H1 (cell line): ENCODE data around the gene NRXN3. TPM values are rescaled to one million over a fixed set of nuclear protein-coding genes. Genes with fewer than 3 reads are reported as not detected.

Source experiments
- CTCF ChIA-PET: fragments of 300-600 bp; sonication (Branson Sonifier 250); formaldehyde crosslinking; loops from one replicate; lab custom pipeline; 2021; ENCODE audit not compliant: partially characterized antibody; lab: Charles Lee
- POLR2A ChIA-PET: fragments of 300-600 bp; sonication (Branson Sonifier 250); formaldehyde crosslinking; loops from one replicate; lab custom pipeline; 2021; ENCODE audit warnings: inconsistent platforms; ENCODE audit not compliant: partially characterized antibody; lab: Charles Lee
- DNase-seq, 2 experiments: peaks; one replicate each; pipeline versions ENCODE4 v3.0.0 to v3.0.0-alpha.2; 2010 to 2022; ENCODE audit warnings: low spot score in 2 of 2, low read depth in 1 of 2, mixed read lengths in 1 of 2
- FAIRE-seq: peaks from 2 replicates; lab custom pipeline; 2011; peaks lifted over from hg19 to GRCh38; lab: Jason Lieb, UNC
- H2AFZ ChIP-seq: 2 replicates; pipeline ENCODE4 v1.8.1; 2012; ENCODE audit warnings: low read length, inconsistent platforms
- H2AK5ac ChIP-seq: 2 replicates; pipeline ENCODE4 v1.6.1; 2013; ENCODE audit warnings: low read depth, low read length
- H2BK120ac ChIP-seq: replicated peaks from 2 replicates; pipeline ENCODE3; 2013; ENCODE audit warnings: low read depth, low read length, inconsistent platforms
- H2BK12ac ChIP-seq: 2 replicates; pipeline ENCODE4 v1.6.1; 2013; ENCODE audit warnings: low read depth, low read length
- H2BK15ac ChIP-seq: 2 replicates; pipeline ENCODE4 v1.6.1; 2013; ENCODE audit warnings: low read length
- H2BK20ac ChIP-seq: 2 replicates; pipeline ENCODE4 v1.6.1; 2013; ENCODE audit warnings: low read length
- H2BK5ac ChIP-seq: 2 replicates; pipeline ENCODE4 v1.6.1; 2013; ENCODE audit warnings: low read depth, low read length
- H3K14ac ChIP-seq: 2 replicates; pipeline ENCODE4 v1.6.1; 2013; ENCODE audit warnings: inconsistent platforms; ENCODE audit not compliant: insufficient read length
- H3K18ac ChIP-seq: 2 replicates; pipeline ENCODE4 v1.6.1; 2013; ENCODE audit warnings: low read length; ENCODE audit errors: extremely low read depth
- H3K23ac ChIP-seq: 2 replicates; pipeline ENCODE4 v1.6.1; 2013; ENCODE audit warnings: inconsistent platforms; ENCODE audit not compliant: insufficient read length
- H3K23me2 ChIP-seq: 2 replicates; pipeline ENCODE4 v1.6.1; 2013; ENCODE audit warnings: low read depth, low read length
- H3K27ac ChIP-seq: 2 replicates; pipeline ENCODE4 v1.6.1; 2011; ENCODE audit warnings: low read depth, low read length, inconsistent platforms
- H3K27me3 ChIP-seq, 4 experiments: replicated peaks in 1 of 4; 1 replicate in 1 of 4; 2 replicates in 3 of 4; pipeline versions ENCODE4 v1.6.1 to v1.8.1; 2011 to 2013; ENCODE audit warnings: low read length in 3 of 4, mild to moderate bottlenecking in 3 of 4, inconsistent platforms in 2 of 4, mixed read lengths in 2 of 4, moderate library complexity in 1 of 4; ENCODE audit not compliant: control insufficient read depth in 3 of 4, insufficient read depth in 3 of 4; ENCODE audit errors: extremely low read depth in 1 of 4
- H3K36me3 ChIP-seq, 4 experiments: 2 replicates each; pipeline versions ENCODE4 v1.6.1 to v1.8.1; 2011 to 2013; ENCODE audit warnings: mild to moderate bottlenecking in 4 of 4, low read length in 3 of 4, moderate library complexity in 2 of 4, control low read depth in 1 of 4, inconsistent platforms in 1 of 4; ENCODE audit not compliant: insufficient read depth in 4 of 4, control insufficient read depth in 2 of 4
- H3K4ac ChIP-seq: replicated peaks from 2 replicates; pipeline ENCODE3; 2013; ENCODE audit warnings: low read length, low read depth, mixed read lengths, inconsistent platforms; ENCODE audit not compliant: insufficient read length
- H3K4me1 ChIP-seq, 4 experiments: replicated peaks in 1 of 4; 1 replicate in 1 of 4; 2 replicates in 3 of 4; pipeline versions ENCODE4 v1.6.1 to v1.8.1; 2011 to 2013; ENCODE audit warnings: low read length in 3 of 4, inconsistent platforms in 2 of 4, mixed read lengths in 1 of 4; ENCODE audit not compliant: insufficient read depth in 4 of 4, control insufficient read depth in 3 of 4
- H3K4me2 ChIP-seq, 2 experiments: 2 replicates each; pipeline versions ENCODE4 v1.6.1 to v1.8.1; 2011 to 2013; ENCODE audit warnings: low read depth in 2 of 2, low read length in 2 of 2, control low read depth in 1 of 2, inconsistent platforms in 1 of 2, mild to moderate bottlenecking in 1 of 2; ENCODE audit not compliant: insufficient read depth in 1 of 2
- H3K4me3 ChIP-seq, 4 experiments: fragments of 200-600, 300-600 bp in 1 of 4; sonication (generic), shearing (Covaris generic), sonication (Bioruptor Twin) in 1 of 4; 2 replicates each; pipeline versions ENCODE4 v1.5.1 to v1.8.1; 2011 to 2016; ENCODE audit warnings: low read length in 4 of 4, low read depth in 3 of 4, control low read depth in 2 of 4, inconsistent platforms in 2 of 4, mild to moderate bottlenecking in 2 of 4, mixed read lengths in 1 of 4, moderate library complexity in 1 of 4; ENCODE audit not compliant: insufficient read depth in 2 of 4; ENCODE audit errors: extremely low read depth in 1 of 4
- H3K56ac ChIP-seq: replicated peaks from 2 replicates; pipeline ENCODE3; 2013; ENCODE audit warnings: low read depth, mild to moderate bottlenecking, mixed read lengths, low read length, inconsistent platforms; ENCODE audit not compliant: insufficient read length
- H3K79me1 ChIP-seq: 2 replicates; pipeline ENCODE4 v1.6.1; 2013; ENCODE audit warnings: low read depth, low read length, control low read depth
- H3K79me2 ChIP-seq, 2 experiments: 2 replicates each; pipeline versions ENCODE4 v1.6.1 to v1.8.1; 2012 to 2013; ENCODE audit warnings: low read length in 2 of 2, mild to moderate bottlenecking in 2 of 2, inconsistent platforms in 1 of 2; ENCODE audit not compliant: insufficient read depth in 2 of 2, control insufficient read depth in 1 of 2
- H3K9ac ChIP-seq, 4 experiments: replicated peaks in 1 of 4; 1 replicate in 1 of 4; 2 replicates in 3 of 4; pipeline versions ENCODE4 v1.6.1 to v1.8.1; 2011 to 2013; ENCODE audit warnings: low read depth in 3 of 4, low read length in 3 of 4, control low read depth in 2 of 4, mild to moderate bottlenecking in 2 of 4, moderate library complexity in 2 of 4, inconsistent platforms in 1 of 4; ENCODE audit errors: extremely low read depth in 1 of 4
- H3K9me3 ChIP-seq, 2 experiments: 2 replicates each; pipeline versions ENCODE4 v1.6.1 to v1.8.1; 2012 to 2013; ENCODE audit warnings: mild to moderate bottlenecking in 2 of 2, moderate library complexity in 2 of 2, control low read depth in 1 of 2, inconsistent platforms in 1 of 2, low read depth in 1 of 2, low read length in 1 of 2, mixed read lengths in 1 of 2; ENCODE audit not compliant: insufficient read depth in 2 of 2
- H4K20me1 ChIP-seq, 2 experiments: replicated peaks in 1 of 2; 2 replicates each; pipeline versions ENCODE3 to v1.8.1; 2011 to 2013; ENCODE audit warnings: inconsistent platforms in 2 of 2, low read length in 2 of 2, mild to moderate bottlenecking in 1 of 2; ENCODE audit not compliant: insufficient read depth in 2 of 2, control insufficient read depth in 1 of 2
- H4K5ac ChIP-seq: 2 replicates; pipeline ENCODE4 v1.6.1; 2013; ENCODE audit warnings: low read length, low read depth, mixed read lengths, inconsistent platforms; ENCODE audit not compliant: insufficient read length
- H4K8ac ChIP-seq: 2 replicates; pipeline ENCODE4 v1.8.0; 2013; ENCODE audit warnings: mild to moderate bottlenecking, moderate library complexity, low read length, inconsistent platforms; ENCODE audit not compliant: insufficient read depth; ENCODE audit errors: extremely low read depth
- H4K91ac ChIP-seq: replicated peaks from 2 replicates; pipeline ENCODE3; 2013; ENCODE audit warnings: low read length, mixed read lengths, inconsistent platforms; ENCODE audit not compliant: insufficient read length
- EP300 ChIP-seq, 2 experiments: IDR thresholded peaks; 1 replicate in 1 of 2; 2 replicates in 1 of 2; pipeline ENCODE4 v1.6.1; 2011 to 2012; ENCODE audit warnings: low read depth in 2 of 2, low read length in 2 of 2, mild to moderate bottlenecking in 2 of 2, borderline replicate concordance in 1 of 2, inconsistent platforms in 1 of 2, moderate library complexity in 1 of 2
- MAFK ChIP-seq: IDR thresholded peaks from 2 replicates; pipeline ENCODE4 v1.6.1; 2012; ENCODE audit warnings: low read depth, mild to moderate bottlenecking, improper control_type of control experiment, low read length
- MAX ChIP-seq: IDR thresholded peaks from 2 replicates; pipeline ENCODE4 v1.6.1; 2012; ENCODE audit warnings: inconsistent platforms
- ZNF274 ChIP-seq: IDR thresholded peaks from 2 replicates; pipeline ENCODE4 v1.7.0; 2012; ENCODE audit warnings: low read length, borderline replicate concordance; ENCODE audit errors: extremely low read depth
- WGBS, 2 experiments: shearing (Covaris generic) in 1 of 2; methylation state at CpG; one replicate each; pipeline versions ENCODE4 v1.1.6 to v1.1.7; 2013 to 2015; ENCODE audit warnings: low lambda C conversion rate in 2 of 2, mixed read lengths in 2 of 2, inconsistent platforms in 1 of 2, low coverage in 1 of 2, missing lambda C conversion rate in 1 of 2; ENCODE audit not compliant: insufficient replicate concordance in 2 of 2, insufficient coverage in 1 of 2, insufficient read length in 1 of 2; ENCODE audit errors: extremely low coverage in 1 of 2, missing lambda C conversion rate in 1 of 2; 5-methylcytosine and 5-hydroxymethylcytosine counted together
- polyA plus RNA-seq, 7 experiments: library from polyadenylated mRNA; depleted of rRNA in 3 of 7; stranded (reverse) in 5 of 7; unstranded in 2 of 7; fragments of >200 nt in 5 of 7; fragments of 200-250 nt in 2 of 7; gene quantifications; 1 replicate in 5 of 7; 2 replicates in 1 of 7; 4 replicates in 1 of 7; pipeline versions ENCODE4 v1.2.1 to v1.2.3, GENCODE V29; 2011 to 2013; ENCODE audit warnings: missing spikeins in 2 of 7, mixed read lengths in 2 of 7
- total RNA-seq: library from RNA; stranded (reverse); fragmentation: NEBNext Ultra II Directional; extraction: Animal tissue kit (Norgen Biotek cat#: 25700); gene quantifications from 2 replicates; pipeline ENCODE4 v1.2.1, GENCODE V29; 2021

NRXN3 gene
- total and polyA plus RNA-seq, 2 of the 8 experiments (the other 6 are each of a cell fraction or from before 2014, with no cell fraction given) = 2.6 to 4.1 TPM

GRCh38 chr14:78197051-78197450 lies 26.9 kb downstream of the NRXN3 start:
- Histone ChIP-seq H3K9me3 (no peaks in the 10 kb centered on the region), H2BK15ac (no peak overlapping the region), H3K79me2 (no peaks in the 10 kb centered on the region), H3K27me3 (no peaks in the 10 kb centered on the region), H4K5ac (no peak overlapping the region), H3K36me3 (no peaks in the 10 kb centered on the region), H3K4me3 (no peak overlapping the region), H3K18ac (no peak overlapping the region), H3K4me2 (no peak overlapping the region), H3K14ac (no peak overlapping the region), H4K91ac (no peak overlapping the region), H3K4me1 (no peaks in the 10 kb centered on the region), H3K23ac (no peak overlapping the region), H2BK5ac (no peak overlapping the region), H2AK5ac (no peak overlapping the region), H4K8ac (no peak overlapping the region), H3K4ac (no peak overlapping the region), H2BK20ac (no peak overlapping the region), H4K20me1 (no peaks in the 10 kb centered on the region), H2BK120ac (no peak overlapping the region), H3K79me1 (no peaks in the 10 kb centered on the region), H3K23me2 (no peaks in the 10 kb centered on the region), H3K56ac (no peak overlapping the region), H3K27ac (no peak overlapping the region), H2BK12ac (no peak overlapping the region), H2AFZ (no peak overlapping the region), H3K9ac (no peak overlapping the region)
- ChIA-PET POLR2A (no interaction called here), CTCF (interaction anchor here (1.0 to 1.7 kb wide), 12 partner anchors 12 to 241 kb away, joined by 3 to 7 read pairs (median 3); no protein-coding TSS in a partner anchor)
- WGBS, 2 experiments = 83% methylated on average over 8 of the region's 8 CpGs; no CpG with 5 or more reads in 1 of the 2 experiments
- DNase-seq (no peak), FAIRE-seq (no peak)
- no peak for TF ChIP-seq ZNF274
- no peak for TF ChIP-seq MAFK
- TF ChIP-seq MAX = no peak
- TF ChIP-seq EP300 (IDR thresholded peaks at IDR 0.05; ENCODE audit: borderline replicate concordance in 1 of 2, low read depth in 2 of 2, low read length in 2 of 2) = no peak
